ENCODE measurements around the gene CHCHD6. TPM values are rescaled to one million over a fixed set of nuclear protein-coding genes. Genes with fewer than 3 reads are reported as not detected.

The CHCHD6 gene
- total RNA-seq, 6 experiments from 2014 or later = 1.7 to 5.3 (median 4.2) TPM

DNA sequence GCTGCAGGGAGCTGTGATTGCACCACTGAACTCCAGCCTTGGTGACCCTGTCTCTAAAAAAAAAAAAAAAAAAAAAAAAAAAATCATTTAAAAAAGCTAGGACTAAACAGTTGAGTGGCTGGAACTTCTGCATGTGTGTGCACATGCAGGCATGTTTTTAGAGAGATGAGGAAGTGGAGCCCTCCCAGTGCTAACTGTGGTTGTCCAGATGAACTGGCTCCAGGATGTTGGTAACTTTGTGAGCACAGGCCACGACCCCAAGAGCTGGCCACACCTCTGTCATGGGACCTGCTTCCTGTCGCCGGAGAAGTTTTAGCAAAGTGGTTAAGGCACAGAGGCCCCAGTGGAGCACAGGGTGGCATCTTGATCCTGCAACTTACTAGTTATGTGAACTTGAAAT, 27.0 kb downstream of the CHCHD6 start:
- DNase-seq = peak in 1 of 3 donors; percentile 45

DNA sequence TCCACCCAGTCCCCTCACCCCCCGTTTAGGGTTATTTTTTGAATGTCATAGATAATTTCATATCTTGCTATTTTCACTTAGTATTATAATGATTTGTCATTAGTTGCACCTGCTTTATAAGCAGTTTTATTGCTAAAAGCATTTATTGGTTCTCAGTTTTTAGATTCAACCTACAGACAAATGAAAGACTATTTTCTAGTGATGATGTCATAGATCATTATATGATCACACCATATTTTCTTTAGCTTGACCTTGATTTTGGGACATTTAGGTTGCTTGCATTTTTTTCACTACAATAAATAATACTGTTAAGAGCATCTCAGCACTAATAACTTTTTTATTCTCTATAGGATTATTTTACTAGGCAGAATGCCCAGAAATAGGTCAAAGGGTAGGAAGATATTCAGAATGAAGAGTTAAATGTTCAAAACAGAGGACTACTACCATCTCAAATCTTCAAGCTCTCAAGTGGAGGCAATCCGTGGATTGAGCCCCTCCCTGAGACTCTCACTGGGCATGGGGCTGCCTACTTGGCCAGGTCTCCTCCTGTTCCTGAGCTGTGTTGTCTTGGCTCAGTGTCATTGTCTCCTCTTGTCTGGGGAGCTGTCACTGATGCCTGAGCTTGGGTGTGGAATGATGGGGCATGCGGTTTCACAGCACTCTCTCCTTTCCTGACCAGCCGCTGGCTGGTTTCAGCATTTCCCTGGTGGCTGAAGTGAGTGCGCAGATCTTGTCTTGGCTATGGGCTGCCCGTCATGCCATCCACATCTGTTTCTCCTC, 28.4 kb downstream of the CHCHD6 start:
- no peaks in the 10 kb centered on the region for H3K9me3 ChIP-seq
- TF ChIP-seq POLR2A (IDR thresholded peaks at IDR 0.05) = no peak
- TF ChIP-seq, protein P1, sequence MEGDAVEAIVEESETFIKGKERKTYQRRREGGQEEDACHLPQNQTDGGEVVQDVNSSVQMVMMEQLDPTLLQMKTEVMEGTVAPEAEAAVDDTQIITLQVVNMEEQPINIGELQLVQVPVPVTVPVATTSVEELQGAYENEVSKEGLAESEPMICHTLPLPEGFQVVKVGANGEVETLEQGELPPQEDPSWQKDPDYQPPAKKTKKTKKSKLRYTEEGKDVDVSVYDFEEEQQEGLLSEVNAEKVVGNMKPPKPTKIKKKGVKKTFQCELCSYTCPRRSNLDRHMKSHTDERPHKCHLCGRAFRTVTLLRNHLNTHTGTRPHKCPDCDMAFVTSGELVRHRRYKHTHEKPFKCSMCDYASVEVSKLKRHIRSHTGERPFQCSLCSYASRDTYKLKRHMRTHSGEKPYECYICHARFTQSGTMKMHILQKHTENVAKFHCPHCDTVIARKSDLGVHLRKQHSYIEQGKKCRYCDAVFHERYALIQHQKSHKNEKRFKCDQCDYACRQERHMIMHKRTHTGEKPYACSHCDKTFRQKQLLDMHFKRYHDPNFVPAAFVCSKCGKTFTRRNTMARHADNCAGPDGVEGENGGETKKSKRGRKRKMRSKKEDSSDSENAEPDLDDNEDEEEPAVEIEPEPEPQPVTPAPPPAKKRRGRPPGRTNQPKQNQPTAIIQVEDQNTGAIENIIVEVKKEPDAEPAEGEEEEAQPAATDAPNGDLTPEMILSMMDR (IDR thresholded peaks at IDR 0.05) = no peak
- H3K4me1 ChIP-seq = peaks cover 0 to 8% (median 3%) of the 10 kb centered on the region in 4 donors
- WGBS (ENCODE audit: insufficient coverage, low coverage, low lambda C conversion rate, missing lambda C conversion rate) = 78% methylated on average over 3 of the region's 6 CpGs
- ATAC-seq (no peak), DNase-seq (peak in 1 of 3 donors; percentile 9)
- H3K36me3 ChIP-seq = no peaks in the 10 kb centered on the region
- H3K4me3 ChIP-seq = no peak overlapping the region
- intact Hi-C loops (cut with DNase I) = no loop called here
- no peaks in the 10 kb centered on the region for H3K27me3 ChIP-seq
- no peak overlapping the region for H3K27ac ChIP-seq

More for the DNA sequence above, 27.0 kb downstream of the CHCHD6 start:
- intact Hi-C loops (cut with DNase I) = no loop called here
- Histone ChIP-seq H3K9me3 (no peaks in the 10 kb centered on the region), H3K27ac (no peak overlapping the region), H3K27me3 (no peaks in the 10 kb centered on the region), H3K36me3 (no peaks in the 10 kb centered on the region), H3K4me3 (no peak overlapping the region), H3K4me1 (peaks cover 0 to 8% (median 3%) of the 10 kb centered on the region in 4 donors)
- no peak for TF ChIP-seq POLR2A (IDR thresholded peaks at IDR 0.05)
- TF ChIP-seq, protein P1 (IDR thresholded peaks at IDR 0.05) = no peak
- WGBS (ENCODE audit: insufficient coverage, low coverage, low lambda C conversion rate, missing lambda C conversion rate) = 20% methylated on average over 2 of the region's 3 CpGs
- ATAC-seq = peak; percentile 38 to 71 (median 47)

DNA sequence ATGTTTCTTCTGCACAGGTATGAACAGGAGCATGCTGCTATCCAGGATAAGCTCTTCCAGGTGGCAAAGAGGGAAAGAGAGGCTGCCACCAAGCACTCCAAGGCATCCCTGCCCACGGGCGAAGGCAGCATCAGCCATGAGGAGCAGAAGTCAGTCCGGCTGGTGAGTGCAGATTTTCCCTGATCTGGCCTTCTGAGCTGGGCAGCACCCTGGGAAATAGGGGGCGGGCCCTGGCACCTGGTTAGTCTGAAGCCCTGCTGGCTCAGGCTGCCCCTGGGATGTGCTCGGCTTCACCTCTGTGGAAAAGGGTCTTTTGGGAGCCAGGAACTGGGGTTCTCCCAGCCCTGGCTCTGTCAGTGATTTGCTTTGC, 29.0 kb downstream of the CHCHD6 start:
- Histone ChIP-seq H3K4me1 (peaks cover 0 to 8% (median 3%) of the 10 kb centered on the region in 4 donors), H3K27me3 (no peaks in the 10 kb centered on the region), H3K36me3 (no peaks in the 10 kb centered on the region), H3K9me3 (no peaks in the 10 kb centered on the region), H3K27ac (no peak overlapping the region), H3K4me3 (no peak overlapping the region)
- 80% methylated on average over 3 of the region's 5 CpGs for WGBS (ENCODE audit: insufficient coverage, low coverage, low lambda C conversion rate, missing lambda C conversion rate)
- DNase-seq (peak in 1 of 3 donors; percentile 28), ATAC-seq (no peak)
- TF ChIP-seq POLR2A (IDR thresholded peaks at IDR 0.05) = no peak
- TF ChIP-seq, protein P1 (IDR thresholded peaks at IDR 0.05) = no peak
- intact Hi-C loops (cut with DNase I) = no loop called here

DNA sequence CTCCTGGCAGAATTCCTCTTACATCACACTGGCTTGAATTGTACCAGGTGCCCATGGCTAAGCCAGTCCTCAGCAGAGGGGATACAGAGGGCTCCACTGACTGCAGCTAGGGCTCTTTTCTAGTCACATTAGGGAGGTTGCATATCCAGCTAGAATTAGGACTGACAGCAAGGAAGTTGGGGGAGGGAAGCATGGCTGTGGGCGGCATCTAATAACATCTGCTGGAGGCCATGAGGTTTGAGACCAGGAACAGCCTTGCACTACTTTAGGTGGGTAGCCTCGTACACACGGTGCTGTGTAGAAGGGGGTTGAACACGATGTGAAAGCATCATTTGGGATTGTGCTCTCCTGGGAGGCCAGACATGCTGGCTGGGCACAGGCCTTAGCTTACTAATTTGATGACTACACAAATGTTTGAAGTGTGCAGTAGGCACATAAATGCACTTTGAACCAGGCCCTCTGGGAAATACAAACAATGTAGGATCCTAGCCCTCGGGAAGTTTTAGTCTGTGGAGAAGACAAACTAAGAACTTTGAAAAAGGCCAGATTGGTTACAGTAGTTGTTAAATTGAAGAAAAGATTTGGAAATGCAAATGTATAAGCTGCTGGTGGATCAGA, 30.2 kb downstream of the CHCHD6 start:
- no peak overlapping the region for H3K27ac ChIP-seq

More for the DNA sequence above, 30.2 kb downstream of the CHCHD6 start:
- no peak overlapping the region for H3K4me3 ChIP-seq
- H3K27me3 ChIP-seq = no peaks in the 10 kb centered on the region
- WGBS (ENCODE audit: insufficient coverage, low coverage, low lambda C conversion rate, missing lambda C conversion rate) = 58% methylated on average over 5 of the region's 5 CpGs
- H3K9me3 ChIP-seq = no peaks in the 10 kb centered on the region
- ATAC-seq (peak; percentile 84 to 98 (median 90)), DNase-seq (no peak)
- no peak for TF ChIP-seq POLR2A (IDR thresholded peaks at IDR 0.05)
- TF ChIP-seq, protein P1 (IDR thresholded peaks at IDR 0.05) = no peak
- H3K4me1 ChIP-seq = peaks cover 0 to 8% (median 3%) of the 10 kb centered on the region in 4 donors
- no peaks in the 10 kb centered on the region for H3K36me3 ChIP-seq
- intact Hi-C loops (cut with DNase I) = no loop called here

Data from right lobe of liver (tissue), 6 donors.